Activated B cell treated with CpG ODN at 0.5 μM for 24 hours (primary cell): ENCODE results near the gene ASTL. TPM values are rescaled to one million over a fixed set of nuclear protein-coding genes. Genes with fewer than 3 reads are reported as not detected.

Source experiments
- ATAC-seq: fragments of 200-7000 bp; cut with Tn5 transposase; one replicate; pipeline ENCODE4 v1.10.0; 2021; ENCODE audit warnings: low read depth, mild to moderate bottlenecking, moderate library complexity
- CTCF ChIA-PET: fragments of 350-600 bp; sonication (Branson Sonifier 250); formaldehyde crosslinking; loops from one replicate; lab custom pipeline; 2021; ENCODE audit warnings: antibody characterized with exemption; lab: Charles Lee
- POLR2A ChIA-PET: fragments of 350-600 bp; sonication (Branson Sonifier 250); formaldehyde crosslinking; loops from one replicate; lab custom pipeline; 2021; ENCODE audit warnings: antibody characterized with exemption; lab: Charles Lee
- DNase-seq: peaks from one replicate; pipeline ENCODE4 v3.0.0; 2022
- H3K27ac Mint-ChIP-seq: one replicate; pipeline ENCODE4 v1.8.0; 2020; ENCODE audit warnings: mixed read lengths
- H3K27me3 Mint-ChIP-seq: one replicate; pipeline ENCODE4 v1.8.0; 2021; ENCODE audit warnings: mixed read lengths
- H3K36me3 Mint-ChIP-seq: one replicate; pipeline ENCODE4 v1.8.0; 2021; ENCODE audit warnings: low read depth, mixed read lengths
- H3K4me1 Mint-ChIP-seq: one replicate; pipeline ENCODE4 v1.8.0; 2021; ENCODE audit warnings: mixed read lengths
- H3K4me3 Mint-ChIP-seq: one replicate; pipeline ENCODE4 v1.8.0; 2020; ENCODE audit warnings: mild to moderate bottlenecking, mixed read lengths
- H3K9me3 Mint-ChIP-seq: one replicate; pipeline ENCODE4 v1.8.0; 2020; ENCODE audit warnings: mixed read lengths
- CTCF ChIP-seq: fragments of 200-600 bp; IDR thresholded peaks from one replicate; pipeline ENCODE4 v1.8.0; 2022; ENCODE audit warnings: antibody characterized with exemption, mild to moderate bottlenecking
- intact Hi-C: fragments of 100-400 bp; cut with micrococcal nuclease; formaldehyde crosslinking; loops from one replicate; pipeline ENCODE4 v1.15.1; 2024
- total RNA-seq: library from RNA; stranded (reverse); gene quantifications from 2 replicates; pipeline ENCODE4 v1.2.3, GENCODE V29; 2022

Gene ASTL
- total RNA-seq, 1 donor from 2014 or later, result 1.6 TPM

- POLR2A ChIA-PET, result no interaction called here
- DNase-seq (no peak), ATAC-seq (no peak)
- H3K27ac Mint-ChIP-seq, result no peak overlapping the region
- H3K4me3 Mint-ChIP-seq, result no peak overlapping the region
- H3K36me3 Mint-ChIP-seq, result peaks cover 50% of the 10 kb centered on the region
- H3K4me1 Mint-ChIP-seq, result peaks cover 4% of the 10 kb centered on the region
- no peaks in the 10 kb centered on the region for H3K9me3 Mint-ChIP-seq
- no peak for TF ChIP-seq CTCF
- CTCF ChIA-PET, result interaction anchor here (1.2 kb wide), 1 partner anchor 10 kb away, joined by 3 read pairs; no protein-coding TSS in a partner anchor
- H3K27me3 Mint-ChIP-seq, result no peaks in the 10 kb centered on the region
- intact Hi-C loops, result no loop called here
Observed at GRCh38 chr2:96184188-96184587, 45.9 kb upstream of the ASTL start.

- POLR2A ChIA-PET, result interaction anchor here (0.9 to 1.3 kb wide), 2 partner anchors 19 to 34 kb away, joined by 5 to 7 read pairs; no protein-coding TSS in a partner anchor
- DNase-seq (no peak), ATAC-seq (no peak)
- TF ChIP-seq CTCF, result no peak
- H3K27ac Mint-ChIP-seq, result no peak overlapping the region
- peaks cover 2% of the 10 kb centered on the region for H3K4me1 Mint-ChIP-seq
- intact Hi-C loops, result no loop called here
- no peaks in the 10 kb centered on the region for H3K9me3 Mint-ChIP-seq
- H3K4me3 Mint-ChIP-seq, result no peak overlapping the region
- CTCF ChIA-PET, result interaction anchor here (1.5 to 3.3 kb wide), 2 partner anchors 42 to 52 kb away, joined by 3 to 10 read pairs; no protein-coding TSS in a partner anchor
- peaks cover 33% of the 10 kb centered on the region for H3K36me3 Mint-ChIP-seq
- H3K27me3 Mint-ChIP-seq, result no peaks in the 10 kb centered on the region
Observed at GRCh38 chr2:96181529-96181928, 43.2 kb upstream of the ASTL start.

DNA sequence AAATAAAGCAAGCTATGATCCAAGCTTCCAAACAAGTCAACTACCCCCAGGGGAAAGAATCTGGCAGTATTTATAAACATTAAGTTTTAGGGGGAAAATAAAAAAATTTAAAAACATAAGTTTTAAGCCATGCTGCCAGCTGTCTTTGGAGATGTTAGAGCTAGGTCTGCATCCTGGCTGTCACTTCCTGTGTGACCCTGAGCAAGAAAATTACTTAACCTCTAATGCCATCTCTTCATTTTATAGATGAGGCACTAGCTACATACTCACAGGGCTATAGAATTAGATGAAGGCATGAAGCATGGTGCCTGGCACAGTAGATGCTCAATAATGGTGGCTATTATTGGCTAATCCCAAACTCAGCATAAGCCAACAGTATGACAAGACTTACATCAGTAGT lies 42.2 kb upstream of the ASTL start:
- Mint-ChIP-seq H3K27me3 (no peaks in the 10 kb centered on the region), H3K9me3 (no peaks in the 10 kb centered on the region), H3K27ac (no peak overlapping the region), H3K4me3 (no peak overlapping the region), H3K4me1 (peaks cover 2% of the 10 kb centered on the region), H3K36me3 (peaks cover 23% of the 10 kb centered on the region)
- POLR2A ChIA-PET, result interaction anchor here (0.9 to 1.1 kb wide), 2 partner anchors 27 to 33 kb away, joined by 3 to 5 read pairs; no protein-coding TSS in a partner anchor
- DNase-seq (no peak), ATAC-seq (no peak)
- TF ChIP-seq CTCF, result no peak
- intact Hi-C loops, result no loop called here
- CTCF ChIA-PET, result interaction anchor here (0.8 to 3.3 kb wide), 4 partner anchors 41 to 166 kb away, joined by 3 to 10 read pairs (median 3); no protein-coding TSS in a partner anchor

DNA sequence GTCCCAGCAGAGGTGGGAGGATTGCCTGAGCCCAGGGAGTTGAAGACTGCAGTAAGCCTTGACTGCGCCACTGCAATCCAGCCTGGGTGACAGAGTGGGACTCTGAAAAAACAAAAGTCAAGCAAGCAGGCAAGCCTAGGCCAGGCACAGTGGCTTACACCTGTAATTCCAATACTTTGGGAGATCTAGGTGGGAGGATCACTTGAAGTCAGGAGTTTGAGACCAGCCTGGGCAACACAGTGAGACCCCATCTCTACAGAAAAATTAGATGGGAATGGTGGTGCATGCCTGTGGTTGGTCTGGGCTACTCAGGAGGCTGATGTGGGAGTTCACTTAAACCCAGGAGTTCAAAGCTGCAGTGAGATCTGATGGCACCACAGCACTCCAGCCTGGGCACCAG lies 41.7 kb upstream of the ASTL start:
- TF ChIP-seq CTCF, result no peak
- Mint-ChIP-seq H3K4me1 (peaks cover 2% of the 10 kb centered on the region), H3K27me3 (no peaks in the 10 kb centered on the region), H3K27ac (no peak overlapping the region), H3K4me3 (no peak overlapping the region), H3K36me3 (peaks cover 18% of the 10 kb centered on the region), H3K9me3 (no peaks in the 10 kb centered on the region)
- ATAC-seq, result no peak
- CTCF ChIA-PET, result interaction anchor here (0.8 to 3.3 kb wide), 4 partner anchors 41 to 167 kb away, joined by 3 to 10 read pairs (median 3); no protein-coding TSS in a partner anchor
- DNase-seq, result no peak
- POLR2A ChIA-PET, result interaction anchor here (1.1 kb wide), 1 partner anchor 28 kb away, joined by 3 read pairs; no protein-coding TSS in a partner anchor
- intact Hi-C loops, result no loop called here

DNA sequence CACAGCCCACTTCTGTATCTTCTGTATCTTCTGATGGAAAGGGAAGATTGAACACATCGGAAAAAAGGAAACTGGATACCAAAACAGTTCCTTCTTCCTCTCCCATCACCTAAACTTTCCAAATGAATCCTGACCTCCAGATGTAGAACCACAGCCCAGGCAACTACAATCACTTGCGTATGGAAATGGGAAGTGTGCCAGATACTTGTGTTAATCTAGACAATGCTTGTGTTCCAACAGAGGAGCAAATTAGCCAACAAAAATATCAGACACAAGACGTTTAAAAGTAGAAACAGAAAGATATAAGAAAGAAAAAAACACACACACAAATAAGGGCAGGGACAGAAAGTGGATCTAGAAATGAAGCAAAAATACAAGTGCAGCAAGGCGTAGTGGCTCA lies 38.4 kb upstream of the ASTL start:
- no peak overlapping the region for H3K27ac Mint-ChIP-seq
- no peak for TF ChIP-seq CTCF
- ATAC-seq (no peak), DNase-seq (no peak)
- H3K27me3 Mint-ChIP-seq, result no peaks in the 10 kb centered on the region
- POLR2A ChIA-PET, result interaction anchor here (14.8 kb wide), 1 partner anchor 33 kb away, joined by 534 read pairs; the partner anchor contains the start of genes ASTL and DUSP2
- CTCF ChIA-PET, result interaction anchor here (1.3 to 7.0 kb wide), 5 partner anchors 36 to 153 kb away, joined by 3 to 511 read pairs (median 17); partner anchors contain the start of genes ADRA2B, ASTL and DUSP2
- H3K4me3 Mint-ChIP-seq, result no peak overlapping the region
- no peaks in the 10 kb centered on the region for H3K9me3 Mint-ChIP-seq
- no peaks in the 10 kb centered on the region for H3K36me3 Mint-ChIP-seq
- H3K4me1 Mint-ChIP-seq, result peaks cover 22% of the 10 kb centered on the region
- intact Hi-C loops, result loop anchor here (10.0 kb wide), 2 partner anchors 152 to 182 kb away; partner anchors contain the start of gene ANKRD36C
